K562 (cell line): ENCODE results near the gene SAMD11. TPM values are rescaled to one million over a fixed set of nuclear protein-coding genes. Genes with fewer than 3 reads are reported as not detected.
A peak's percentile ranks its signal among the peaks of the same experiment; 100 is the strongest.

Experiments
- CBFB ChIP-seq: sonication (generic); formaldehyde crosslinking; IDR thresholded peaks from 2 replicates; pipeline ENCODE4 v1.4.0; 2020; ENCODE audit warnings: mild to moderate bottlenecking, missing genetic modification reagents
- CREM ChIP-seq: IDR thresholded peaks from 2 replicates; pipeline ENCODE4 v1.6.1; 2014; ENCODE audit warnings: antibody characterized with exemption, low read depth
- DEAF1 ChIP-seq: fragments of 450-650 bp; formaldehyde crosslinking; IDR thresholded peaks from 2 replicates; pipeline ENCODE4 v1.4.0; 2020; ENCODE audit warnings: mild to moderate bottlenecking, moderate library complexity
- E4F1 ChIP-seq: fragments of 250-450 bp; sonication (Bioruptor Pico); IDR thresholded peaks from 2 replicates; pipeline ENCODE4 v1.5.0; 2021; ENCODE audit warnings: mild to moderate bottlenecking, borderline replicate concordance
- FOSL1 ChIP-seq: fragments of 200-800 bp; sonication (Bioruptor generic); conservative IDR thresholded peaks from 2 replicates; pipeline ENCODE4 v1.6.1; 2016; ENCODE audit warnings: missing genetic modification characterization, missing compliant biosample characterization
- HDAC2 ChIP-seq: fragments of 450-650 bp; IDR thresholded peaks from 2 replicates; pipeline ENCODE4 v1.6.1; 2016; ENCODE audit warnings: mild to moderate bottlenecking
- HNRNPH1 ChIP-seq: fragments of 200-400 bp; formaldehyde crosslinking; optimal IDR thresholded peaks from 2 replicates; pipeline ENCODE3; 2017; ENCODE audit warnings: low read depth, mild to moderate bottlenecking, low read length, moderate library complexity
- HNRNPLL ChIP-seq: fragments of 200-400 bp; formaldehyde crosslinking; IDR thresholded peaks from 2 replicates; pipeline ENCODE4 v1.6.1; 2017; ENCODE audit warnings: low read length, low read depth, mild to moderate bottlenecking; ENCODE audit not compliant: poor library complexity, severe bottlenecking
- KDM1A ChIP-seq, 2 experiments: fragments of 450-650 bp; IDR thresholded peaks; 2 replicates each; pipeline ENCODE4 v1.6.1; 2016; ENCODE audit warnings: mild to moderate bottlenecking in 2 of 2
- MCM7 ChIP-seq, 2 experiments: fragments of 450-650 bp; IDR thresholded peaks; 2 replicates each; pipeline ENCODE4 v1.6.1; 2016 to 2018
- MECOM ChIP-seq: fragments of 250-450 bp; sonication (Bioruptor Pico); IDR thresholded peaks from 2 replicates; pipeline ENCODE4 v1.8.0; 2022; ENCODE audit warnings: inconsistent platforms
- MTA1 ChIP-seq: fragments of 450-650 bp; IDR thresholded peaks from 2 replicates; pipeline ENCODE4 v1.6.1; 2017; ENCODE audit warnings: borderline replicate concordance
- NONO ChIP-seq, 2 experiments: fragments of 200-400 bp in 1 of 2; fragments of 450-650 bp in 1 of 2; formaldehyde crosslinking in 1 of 2; IDR thresholded peaks; 2 replicates each; pipeline ENCODE4 v1.6.1; 2017; ENCODE audit warnings: low read depth in 2 of 2, mild to moderate bottlenecking in 2 of 2, moderate library complexity in 2 of 2, low read length in 1 of 2
- RBM25 ChIP-seq: fragments of 200-400 bp; formaldehyde crosslinking; IDR thresholded peaks from 2 replicates; pipeline ENCODE4 v1.6.1; 2018; ENCODE audit warnings: low read length, low read depth, moderate library complexity; ENCODE audit not compliant: severe bottlenecking
- RFX1 ChIP-seq: fragments of 450-650 bp; IDR thresholded peaks from 2 replicates; pipeline ENCODE4 v1.6.1; 2016; ENCODE audit warnings: mild to moderate bottlenecking, moderate library complexity
- RHOXF2B ChIP-seq: fragments of 250-450 bp; sonication (Bioruptor Pico); conservative IDR thresholded peaks from 2 replicates; pipeline ENCODE4 v1.5.1; 2021
- ZBTB49 ChIP-seq: sonication (generic); formaldehyde crosslinking; IDR thresholded peaks from 2 replicates; pipeline ENCODE4 v1.8.0; 2022; ENCODE audit warnings: missing genetic modification reagents, mild to moderate bottlenecking, borderline replicate concordance
- ZBTB7A ChIP-seq: IDR thresholded peaks from 2 replicates; pipeline ENCODE4 v1.6.1; 2011; ENCODE audit warnings: low read depth, mild to moderate bottlenecking, low read length, moderate library complexity, borderline replicate concordance; ENCODE audit not compliant: control insufficient read depth
- ZFP36 ChIP-seq: fragments of 150-350 bp; IDR thresholded peaks from 2 replicates; pipeline ENCODE4 v1.6.1; 2018; ENCODE audit warnings: low read length, low read depth; ENCODE audit not compliant: partially characterized antibody
- ZFX ChIP-seq: sonication (generic); formaldehyde crosslinking; IDR thresholded peaks from 2 replicates; pipeline ENCODE4 v1.8.0; 2022; ENCODE audit warnings: mild to moderate bottlenecking, missing genetic modification reagents, moderate library complexity
- ZNF217 ChIP-seq: sonication (generic); formaldehyde crosslinking; IDR thresholded peaks from 2 replicates; pipeline ENCODE4 v1.8.0; 2022; ENCODE audit warnings: mild to moderate bottlenecking, missing genetic modification reagents
- ZNF76 ChIP-seq: fragments of 250-450 bp; sonication (Bioruptor Pico); IDR thresholded peaks from 2 replicates; pipeline ENCODE4 v1.4.0; 2020; ENCODE audit warnings: mild to moderate bottlenecking, moderate library complexity, borderline replicate concordance
- ZNF830 ChIP-seq: fragments of 250-450 bp; sonication (Bioruptor Pico); IDR thresholded peaks from 2 replicates; pipeline ENCODE4 v1.5.0; 2021; ENCODE audit warnings: mild to moderate bottlenecking
- polyA plus RNA-seq, 8 experiments: library from polyadenylated mRNA; depleted of rRNA in 4 of 8; stranded (reverse) in 5 of 8; unstranded in 3 of 8; fragments of >200 nt; fragmentation: Nextera tagmentation in 2 of 8; fragmentation: Illumina TruSeq in 1 of 8; extraction: Ambion mirVana in 2 of 8; extraction: Trizol in 1 of 8; gene quantifications; 2 replicates each; pipeline versions ENCODE4 v1.2.1 to v1.2.3, GENCODE V29; 2011 to 2014; ENCODE audit warnings: inconsistent platforms in 1 of 8, missing spikeins in 1 of 8
- total RNA-seq, 7 experiments: library from RNA; depleted of rRNA in 6 of 7; stranded (reverse); fragments of >200 nt in 6 of 7; fragmentation: Illumina TruSeq in 2 of 7; extraction: Trizol in 2 of 7; gene quantifications; 2 replicates each; pipeline versions ENCODE4 v1.2.1 to v1.2.3, GENCODE V29; 2011 to 2021; ENCODE audit warnings: low replicate concordance in 1 of 7

Gene SAMD11
- total and polyA plus RNA-seq, 9 of the 15 experiments (the other 6 are each of a cell fraction or from before 2014, with no cell fraction given): 0.07 to 0.82 (median 0.11) TPM; not detected in 2

GRCh38 chr1:923131-923990 lies at the start of gene SAMD11 (continued):
- TF ChIP-seq DEAF1 (CRISPR knock-in tag) (no peak), ZNF217 (CRISPR knock-in tag) (no peak), ZFX (CRISPR knock-in tag) (peak; percentile 26; the same call in 1 of the 2 replicates), MECOM (CRISPR knock-in tag) (no peak), NONO (IDR thresholded peaks at IDR 0.05; ENCODE audit: low read depth in 2 of 2, low read length in 1 of 2) (peak in 1 of 2 experiments; percentile 92; a peak in 1 of 4 replicates), RBM25 (peak; percentile 63), HNRNPH1 (no peak), RFX1 (no peak), ZFP36 (peak; percentile 60), E4F1 (CRISPR knock-in tag) (no peak), HDAC2 (0 out of 2 replicates have a peak, but pooled peaks have one; percentile 39), ZNF830 (CRISPR knock-in tag) (no peak), RHOXF2B (CRISPR knock-in tag) (no peak), HNRNPLL (peak; percentile 32), MCM7 (IDR thresholded peaks at IDR 0.05) (no peak), FOSL1 (tag) (no peak), ZNF76 (CRISPR knock-in tag) (no peak), MTA1 (no peak), CBFB (CRISPR knock-in tag) (no peak), ZBTB49 (CRISPR knock-in tag) (no peak), ZBTB7A (peak; percentile 90; the same call in 1 of the 2 replicates), KDM1A (IDR thresholded peaks at IDR 0.05) (peak; percentile 40 to 70; a peak in 3 of 4 replicates), CREM (peak; percentile 77)
